WI38 (cell line): ENCODE measurements around the gene GARRE1.
"Not testable (repeated sequence)": the region's sequence is repeated elsewhere in the genome, so short reads cannot be mapped to it uniquely, and the experiment has no call there.

ENCODE experiments used
- H3K4me3 ChIP-seq: 2 replicates; pipeline ENCODE4 v1.5.1; 2011; ENCODE audit warnings: low read depth, mild to moderate bottlenecking, control low read depth, low read length
- CTCF ChIP-seq: IDR thresholded peaks from 2 replicates; pipeline ENCODE4 v1.5.1; 2012; ENCODE audit warnings: low read depth, mild to moderate bottlenecking, control low read depth, low read length

GARRE1 gene

GRCh38 chr19:34232566-34233481, 21.5 kb upstream of the GARRE1 start:
- peak overlapping the region; percentile 37 for H3K4me3 ChIP-seq
- TF ChIP-seq CTCF: no peak

- H3K4me3 ChIP-seq: no peak overlapping the region
- no peak for TF ChIP-seq CTCF
These were observed 18.9 kb upstream of the GARRE1 start for GRCh38 chr19:34235425-34235940.

GRCh38 chr19:34236035-34236987, 18.0 kb upstream of the GARRE1 start:
- no peak for TF ChIP-seq CTCF
- no peak overlapping the region for H3K4me3 ChIP-seq

- TF ChIP-seq CTCF: no peak
These were observed 17.1 kb upstream of the GARRE1 start for GRCh38 chr19:34237283-34237682.

GRCh38 chr19:34237939-34238338, 16.4 kb upstream of the GARRE1 start:
- TF ChIP-seq CTCF: no peak
- no peak overlapping the region for H3K4me3 ChIP-seq

More at GRCh38 chr19:34237283-34237682, 17.1 kb upstream of the GARRE1 start:
- H3K4me3 ChIP-seq: no peak overlapping the region

- no peak for TF ChIP-seq CTCF
- no peak overlapping the region for H3K4me3 ChIP-seq
These were observed 12.6 kb upstream of the GARRE1 start for GRCh38 chr19:34241513-34242337.

- H3K4me3 ChIP-seq: not testable (repeated sequence)
These were observed 11.0 kb upstream of the GARRE1 start for GRCh38 chr19:34243138-34243875.
